Lung (tissue), 12 donors: ENCODE data around the gene PTBP1. TPM values are rescaled to one million over a fixed set of nuclear protein-coding genes. Genes with fewer than 3 reads are reported as not detected.

Experiments used
- ATAC-seq: fragments of 200-7000 bp; cut with Tn5 transposase; one replicate; pipeline ENCODE4 v1.9.1; 2020; ENCODE audit warnings: moderate number of reproducible peaks; ENCODE audit not compliant: insufficient read depth, low FRiP score
- DNase-seq, 3 donors: peaks; one replicate each; pipeline ENCODE4 v3.0.0-alpha.2; 2013 to 2017
- H3K27ac ChIP-seq, 2 donors: one replicate each; pipeline ENCODE4 v1.5.1; 2013; ENCODE audit warnings: mild to moderate bottlenecking in 2 of 2, moderate library complexity in 2 of 2, control low read depth in 1 of 2, inconsistent platforms in 1 of 2, low read depth in 1 of 2, low read length in 1 of 2
- H3K27me3 ChIP-seq, 3 donors: one replicate each; pipeline ENCODE4 v1.5.1; 2013; ENCODE audit warnings: low read length in 2 of 3; ENCODE audit not compliant: control insufficient read depth in 3 of 3, insufficient read depth in 3 of 3
- H3K36me3 ChIP-seq, 4 donors: one replicate each; pipeline ENCODE4 v1.5.1; 2013; ENCODE audit warnings: low read length in 4 of 4, mild to moderate bottlenecking in 1 of 4, moderate library complexity in 1 of 4; ENCODE audit not compliant: control insufficient read depth in 4 of 4, insufficient read depth in 4 of 4
- H3K4me1 ChIP-seq, 5 donors: one replicate each; pipeline ENCODE4 v1.5.1; 2013; ENCODE audit warnings: low read length in 5 of 5, mild to moderate bottlenecking in 2 of 5, moderate library complexity in 1 of 5; ENCODE audit not compliant: control insufficient read depth in 5 of 5, insufficient read depth in 5 of 5
- H3K4me3 ChIP-seq: one replicate; pipeline ENCODE4 v1.5.1; 2013; ENCODE audit warnings: mild to moderate bottlenecking, control low read depth, moderate library complexity
- H3K9ac ChIP-seq, 2 donors: one replicate each; pipeline ENCODE4 v1.5.1; 2013; ENCODE audit warnings: low read length in 2 of 2, control low read depth in 1 of 2; ENCODE audit not compliant: insufficient read depth in 1 of 2
- H3K9me3 ChIP-seq, 4 donors: one replicate each; pipeline ENCODE4 v1.5.1; 2013; ENCODE audit warnings: low read length in 3 of 4, mild to moderate bottlenecking in 1 of 4, moderate library complexity in 1 of 4; ENCODE audit not compliant: control insufficient read depth in 4 of 4, insufficient read depth in 3 of 4
- CTCF ChIP-seq: IDR thresholded peaks from 2 replicates; pipeline ENCODE4 v1.5.1; 2012; ENCODE audit warnings: mild to moderate bottlenecking; ENCODE audit errors: control extremely low read depth, extremely low read depth
- WGBS, 2 donors: extraction: QIAGEN DNeasy Blood & Tissue Kit; methylation state at CpG; one replicate each; pipeline ENCODE4 v1.1.7; 2013; 5-methylcytosine and 5-hydroxymethylcytosine counted together
- polyA plus RNA-seq, 2 donors: library from polyadenylated mRNA; stranded (reverse); fragments of 200-250 nt; gene quantifications; one replicate each; pipeline ENCODE4 v1.2.1, GENCODE V29; 2013
- total RNA-seq, 2 donors: library from RNA; depleted of rRNA in 1 of 2; stranded (reverse); fragments of >200 nt in 1 of 2; gene quantifications; one replicate each; pipeline ENCODE4 v1.2.1, GENCODE V29; 2014 to 2021
- donor health status: control.
- donor health status: control.
- donor health status: Bipolar disorder and iron deficiency.
- donor health status: healthy.
- donor health status: DM: yes; HTN: yes; CAD: no.

Gene PTBP1
- total and polyA plus RNA-seq, 4 donors: 112 to 321 (median 203) TPM

GRCh38 chr19:803099-803561 lies 5.9 kb downstream of the PTBP1 start:
- no peak overlapping the region for H3K4me3 ChIP-seq

GRCh38 chr19:803686-804418 lies 6.6 kb downstream of the PTBP1 start:
- WGBS, 2 donors: 87 to 91% methylated on average over 31 of the region's 31 CpGs
- H3K9me3 ChIP-seq: no peaks in the 10 kb centered on the region
- H3K27ac ChIP-seq: no peak overlapping the region
- TF ChIP-seq CTCF: no peak
- ATAC-seq (no peak), DNase-seq (no peak)
- peaks cover 12 to 39% (median 31%) of the 10 kb centered on the region in 5 donors for H3K4me1 ChIP-seq
- no peak overlapping the region for H3K9ac ChIP-seq
- peaks cover 34 to 70% (median 49%) of the 10 kb centered on the region in 4 donors for H3K36me3 ChIP-seq
- no peak overlapping the region for H3K4me3 ChIP-seq
- no peaks in the 10 kb centered on the region for H3K27me3 ChIP-seq

More at GRCh38 chr19:803099-803561, 5.9 kb downstream of the PTBP1 start:
- 83 to 89% methylated on average over 16 to 17 of the region's 17 CpGs for WGBS, 2 donors
- Histone ChIP-seq H3K36me3 (peaks cover 28 to 68% (median 49%) of the 10 kb centered on the region in 4 donors), H3K27me3 (no peaks in the 10 kb centered on the region), H3K27ac (no peak overlapping the region), H3K9ac (no peak overlapping the region), H3K9me3 (no peaks in the 10 kb centered on the region), H3K4me1 (peaks cover 12 to 39% (median 31%) of the 10 kb centered on the region in 5 donors)
- no peak for TF ChIP-seq CTCF
- DNase-seq: no peak
- no peak for ATAC-seq

- no peak overlapping the region for H3K9ac ChIP-seq
- no peak overlapping the region for H3K4me3 ChIP-seq
- no peak for TF ChIP-seq CTCF
- no peak overlapping the region for H3K27ac ChIP-seq
- no peaks in the 10 kb centered on the region for H3K27me3 ChIP-seq
- H3K4me1 ChIP-seq: peaks cover 12 to 33% (median 28%) of the 10 kb centered on the region in 5 donors
- peaks cover 37 to 71% (median 48%) of the 10 kb centered on the region in 4 donors for H3K36me3 ChIP-seq
- no peak for DNase-seq
- H3K9me3 ChIP-seq: no peaks in the 10 kb centered on the region
- no peak for ATAC-seq
- 93 to 95% methylated on average over 49 to 53 of the region's 53 CpGs for WGBS, 2 donors
These were observed 7.3 kb downstream of the PTBP1 start for GRCh38 chr19:804419-805165.
